Measurements from ENCODE around the gene AKAP7.
"Not testable (repeated sequence)": the region's sequence is repeated elsewhere in the genome, so short reads cannot be mapped to it uniquely, and the experiment has no call there.

Gene AKAP7

DNA sequence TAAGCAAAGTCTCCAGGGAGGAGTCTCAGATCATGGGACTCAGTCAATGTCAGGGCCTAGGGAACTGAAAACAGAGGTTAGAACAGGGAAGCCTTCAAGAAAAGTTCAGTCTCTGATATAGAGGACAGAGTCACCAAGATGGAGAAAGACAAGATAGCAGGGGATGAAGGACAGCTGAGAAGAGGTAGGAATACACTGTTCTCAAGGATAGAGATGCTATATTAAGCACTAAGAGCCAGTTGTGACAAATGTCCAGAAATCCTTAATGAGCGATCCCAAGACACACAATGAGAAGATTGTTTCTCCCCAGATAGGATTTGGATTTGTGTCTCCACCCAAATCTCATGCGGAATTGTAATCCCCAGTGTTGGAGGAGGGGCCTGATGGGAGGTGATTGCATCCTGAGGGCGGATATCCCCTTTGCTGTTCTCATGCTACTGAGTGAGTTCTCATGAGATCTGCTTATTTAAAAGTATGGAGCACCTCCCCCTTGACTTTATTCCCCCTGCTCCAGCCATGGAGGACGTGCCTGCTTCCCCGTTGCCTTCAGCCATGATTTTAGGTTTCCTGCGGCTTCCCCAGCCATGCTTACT is 168.2 kb downstream of the AKAP7 start:
- no peak for DNase-seq

GRCh38 chr6:131305037-131305850 is 170.0 kb downstream of the AKAP7 start:
- DNase-seq = no peak

GRCh38 chr6:131309437-131309836 is 174.2 kb downstream of the AKAP7 start:
- no peak for DNase-seq

DNA sequence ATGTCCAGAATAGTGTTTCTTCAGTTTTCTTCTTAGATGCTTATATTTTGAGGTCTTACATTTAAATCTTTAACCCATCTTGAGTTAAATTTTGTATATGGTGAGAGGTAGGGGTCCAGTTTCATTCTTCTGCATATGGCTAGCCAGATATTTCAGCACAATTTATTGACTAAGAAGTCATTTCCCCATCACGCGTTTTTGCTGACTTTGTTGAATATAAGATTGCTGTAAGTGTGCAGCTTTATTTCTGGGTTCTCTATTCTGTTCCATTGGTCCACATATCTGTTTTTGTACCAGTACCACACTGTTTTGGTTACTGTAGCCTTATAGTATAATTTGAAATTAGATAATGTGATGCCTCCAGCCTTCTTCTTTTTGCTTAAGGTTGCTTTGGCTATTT is 179.6 kb downstream of the AKAP7 start:
- DNase-seq = no peak

GRCh38 chr6:131316654-131317053 is 181.4 kb downstream of the AKAP7 start:
- DNase-seq = no peak

DNA sequence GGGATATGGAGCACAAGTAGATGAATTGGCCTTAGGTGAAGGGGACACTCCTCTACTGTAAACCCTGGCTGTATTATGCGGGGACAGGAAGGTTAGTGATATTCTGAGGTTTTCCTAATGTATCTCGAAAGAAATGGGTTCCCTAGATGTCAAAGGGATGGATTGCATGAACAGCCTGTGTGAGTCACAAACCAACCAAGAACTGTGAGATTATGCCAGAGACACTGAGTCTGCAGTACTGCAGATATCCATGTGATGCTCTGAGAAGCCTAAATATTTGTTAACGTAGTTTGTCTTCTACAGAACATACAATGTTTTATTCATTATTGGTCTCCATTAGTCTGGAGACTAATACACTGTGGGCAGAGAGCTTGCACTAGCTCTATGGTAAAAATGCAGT is 182.2 kb downstream of the AKAP7 start:
- DNase-seq = no peak

DNA sequence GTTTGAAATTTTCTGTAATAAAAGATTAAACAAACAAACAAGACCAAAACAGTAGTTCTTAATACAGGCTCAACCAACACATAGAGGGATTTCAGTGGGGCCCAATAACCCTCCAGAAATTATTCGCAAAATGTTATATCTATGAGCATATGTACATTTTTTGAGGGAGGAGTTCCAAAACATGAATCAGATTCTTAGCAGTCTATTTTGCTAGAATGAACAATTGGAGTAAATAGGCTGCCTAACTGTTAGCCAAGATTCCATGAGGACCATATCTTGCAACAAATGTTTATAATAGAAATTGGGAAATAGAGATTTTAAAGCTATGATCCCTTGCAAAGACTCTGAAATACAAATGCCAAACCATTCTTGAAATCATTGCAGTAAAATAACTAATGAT is 186.3 kb downstream of the AKAP7 start:
- no peak for DNase-seq

GRCh38 chr6:131322125-131322524 is 186.9 kb downstream of the AKAP7 start:
- no peak for DNase-seq

DNA sequence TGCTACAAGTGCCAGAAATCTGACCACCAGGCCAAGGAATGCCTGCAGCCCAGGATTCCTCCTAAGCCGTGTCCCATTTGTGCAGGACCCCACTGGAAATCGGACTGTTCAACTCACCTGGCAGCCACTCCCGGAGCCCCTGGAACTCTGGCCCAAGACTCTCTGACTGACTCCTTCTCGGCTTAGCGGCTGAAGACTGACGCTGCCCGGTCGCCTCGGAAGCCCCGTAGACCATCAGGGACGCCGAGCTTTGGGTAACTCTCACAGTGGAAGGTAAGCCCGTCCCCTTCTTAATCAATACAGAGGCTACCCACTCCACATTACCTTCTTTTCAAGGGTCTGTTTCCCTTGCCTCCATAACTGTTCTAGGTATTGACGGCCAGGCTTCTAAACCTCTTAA is 190.4 kb downstream of the AKAP7 start:
- DNase-seq = not testable (repeated sequence)

- DNase-seq = not testable (repeated sequence)
Measured at GRCh38 chr6:131328727-131329126, 193.5 kb downstream of the AKAP7 start.

DNA sequence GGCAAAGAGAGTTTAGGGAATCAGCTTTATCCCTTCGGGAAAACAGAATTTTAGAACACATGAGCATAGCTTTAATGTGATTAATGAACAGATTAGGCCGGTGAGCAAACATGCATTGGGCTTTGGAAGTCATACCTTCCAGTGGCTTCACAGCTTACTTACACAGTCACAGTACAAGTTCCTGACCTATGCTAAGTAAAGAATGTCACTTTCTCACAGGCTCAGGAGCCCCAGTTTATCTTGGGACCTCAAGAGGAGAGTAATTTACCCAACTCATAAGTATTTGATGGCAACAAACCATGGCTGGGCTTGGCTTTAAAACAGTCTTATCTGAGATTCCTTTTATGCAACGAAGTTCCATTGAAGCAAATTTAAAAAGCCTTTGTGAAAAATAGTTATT is 195.9 kb downstream of the AKAP7 start:
- no peak for DNase-seq

DNA sequence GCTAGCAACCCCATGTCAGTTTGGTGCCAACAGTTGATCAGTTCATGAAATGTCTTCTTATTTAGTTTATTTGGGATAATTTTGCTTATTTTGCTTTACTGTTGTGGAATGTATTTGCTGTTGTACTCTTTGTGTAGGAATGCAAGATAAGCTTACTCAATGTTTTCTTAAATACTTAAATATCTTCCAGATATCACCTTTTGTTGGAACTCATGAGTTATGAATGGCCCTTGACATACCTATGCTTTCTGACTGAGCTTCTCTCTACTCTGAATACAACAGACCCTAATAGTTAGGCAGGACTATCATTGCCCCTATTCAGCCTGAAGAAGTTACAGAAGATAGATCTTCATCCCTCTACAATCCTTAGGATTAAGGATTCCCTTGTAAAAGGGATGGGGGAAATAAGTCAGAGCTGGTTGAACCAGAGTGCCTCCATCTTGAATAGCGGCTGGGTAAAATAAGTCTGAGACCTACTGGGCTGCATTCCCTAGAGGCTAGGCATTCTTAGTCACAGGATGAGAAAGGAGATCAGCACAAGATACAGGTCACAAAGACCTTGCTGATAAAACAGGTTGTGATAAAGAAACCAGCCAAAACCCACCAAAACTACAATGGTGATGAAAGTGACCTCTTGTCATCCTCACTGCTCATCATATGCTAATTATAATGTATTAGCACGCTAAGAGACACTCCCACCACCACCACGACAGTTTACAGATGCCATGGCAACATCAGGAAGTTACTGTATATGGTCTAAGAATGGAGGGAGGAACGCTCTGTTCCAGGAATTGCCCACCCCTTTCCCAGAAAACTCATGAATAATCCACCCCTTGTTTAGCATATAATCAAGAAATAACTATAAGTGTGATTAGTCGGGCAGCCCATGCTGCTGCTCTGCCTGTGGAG is 196.9 kb downstream of the AKAP7 start:
- DNase-seq = no peak

Data from stimulated activated CD4-positive, alpha-beta T cell treated with anti-CD3 and anti-CD28 coated beads, Interleukin-4, amount 100 ng/mL, for 4 hours (primary cell).